ENCODE measurements around the gene SFXN5.

SFXN5 gene

DNA sequence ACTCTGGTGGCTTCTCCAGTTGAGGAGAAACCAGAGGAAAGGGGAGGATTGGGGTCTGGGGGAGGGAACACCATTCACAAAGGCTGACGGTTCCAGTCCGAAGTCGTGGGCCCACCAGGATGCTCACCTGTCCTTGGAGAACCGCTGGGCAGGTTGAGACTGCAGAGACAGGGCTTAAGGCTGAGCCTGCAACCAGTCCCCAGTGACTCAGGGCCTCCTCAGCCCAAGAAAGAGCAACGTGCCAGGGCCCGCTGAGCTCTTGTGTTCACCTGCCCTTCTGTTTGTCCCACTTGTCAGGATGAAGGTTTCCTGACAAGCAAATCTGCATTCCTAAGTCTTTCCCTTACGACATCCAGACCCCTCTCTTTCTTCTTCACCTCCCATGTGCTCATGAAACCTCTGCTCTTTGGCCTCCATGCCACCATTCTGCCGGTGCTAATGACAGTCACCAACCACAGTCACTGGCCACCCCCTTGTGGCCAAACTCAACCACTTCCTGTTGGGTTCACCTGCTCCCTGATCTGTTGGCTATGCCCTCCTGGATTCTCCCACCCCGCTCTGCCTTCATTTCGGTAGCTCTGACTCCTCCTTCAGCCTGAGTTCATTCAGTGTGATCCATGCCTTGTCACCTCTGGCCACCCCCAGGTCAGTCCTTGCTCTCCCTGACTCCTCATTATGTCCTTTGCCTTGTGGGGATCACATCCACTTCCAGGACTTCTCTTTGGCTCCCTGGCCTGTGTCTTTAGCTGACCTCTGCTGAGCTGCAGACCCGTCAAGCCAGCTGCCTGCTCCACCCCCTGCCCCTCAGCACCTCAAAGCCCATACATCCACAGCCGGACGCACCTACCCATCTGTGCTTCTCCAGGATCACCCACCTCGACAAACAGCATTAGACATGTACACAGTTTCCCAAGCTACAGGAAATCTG is 136.6 kb downstream of the SFXN5 start:
- DNase-seq = no peak

- DNase-seq = no peak
Measured at GRCh38 chr2:72933646-72934151, 137.8 kb downstream of the SFXN5 start.

DNA sequence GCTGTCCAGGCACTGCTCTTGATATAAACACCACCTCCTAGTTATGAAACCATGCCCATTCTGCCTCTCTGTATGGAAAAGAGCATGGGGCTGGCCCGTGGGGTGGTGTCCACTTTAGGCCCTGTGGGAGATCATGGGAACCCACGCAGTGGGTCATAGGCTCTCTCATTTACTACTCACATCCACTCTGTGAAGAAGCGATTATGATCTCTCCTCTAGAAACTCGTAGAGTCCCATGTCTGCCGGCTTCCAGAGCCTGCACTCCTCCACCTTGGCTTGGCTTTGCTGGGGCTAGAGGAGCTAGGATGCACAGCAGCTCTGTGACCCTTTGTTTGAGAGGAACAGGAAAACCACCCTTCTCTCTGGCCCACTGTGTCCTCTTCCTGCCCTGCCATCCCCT is 138.3 kb downstream of the SFXN5 start:
- DNase-seq = no peak

GRCh38 chr2:72932805-72933204 is 138.7 kb downstream of the SFXN5 start:
- DNase-seq = no peak

- no peak for DNase-seq
Measured at GRCh38 chr2:72932045-72932740, 139.3 kb downstream of the SFXN5 start.

GRCh38 chr2:72931280-72931910 is 140.1 kb downstream of the SFXN5 start:
- no peak for DNase-seq

DNA sequence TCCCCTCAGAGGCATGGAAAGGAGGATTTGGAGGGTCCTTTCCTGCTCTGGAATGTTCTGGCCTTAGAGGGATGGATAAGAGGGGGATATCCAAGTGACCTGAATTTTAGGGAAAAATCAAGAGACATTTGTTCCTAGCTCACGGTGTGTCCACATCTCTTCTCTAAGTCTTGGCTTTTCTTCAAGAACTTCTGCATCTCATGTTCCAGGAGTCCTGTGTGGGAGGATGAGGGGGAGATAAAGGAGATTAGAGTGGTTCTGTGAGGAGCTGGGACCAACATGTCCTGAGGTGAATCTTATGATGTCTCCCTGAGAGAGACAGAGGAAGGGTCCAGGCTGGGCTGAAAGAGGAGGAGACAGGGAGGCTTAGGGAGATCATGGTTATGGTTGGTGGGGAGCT is 142.5 kb downstream of the SFXN5 start:
- no peak for DNase-seq

GRCh38 chr2:72927619-72928550 is 143.6 kb downstream of the SFXN5 start:
- DNase-seq = no peak

- DNase-seq = no peak
Measured at GRCh38 chr2:72926811-72927465, 144.6 kb downstream of the SFXN5 start.

DNA sequence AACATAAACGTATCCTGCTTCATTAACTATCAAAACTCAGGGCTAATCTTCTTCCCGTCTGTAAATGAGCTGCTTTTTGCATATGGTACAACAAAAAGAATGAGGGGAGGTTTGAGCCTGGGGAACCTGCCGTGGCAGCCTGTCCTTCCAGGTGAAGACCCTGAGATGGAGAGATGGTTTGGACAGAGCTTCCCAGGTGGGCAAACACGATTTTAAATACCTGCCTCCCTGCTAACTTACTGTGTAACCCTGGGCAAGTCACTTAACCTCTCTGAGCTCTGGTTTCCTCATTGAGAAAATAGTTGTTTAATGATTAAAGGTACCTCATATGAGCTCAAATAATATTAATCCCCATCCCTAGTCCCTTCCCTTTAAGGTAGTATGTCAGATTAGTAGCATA is 145.1 kb downstream of the SFXN5 start:
- DNase-seq = no peak

GRCh38 chr2:72925328-72925943 is 146.1 kb downstream of the SFXN5 start:
- DNase-seq = no peak

DNA sequence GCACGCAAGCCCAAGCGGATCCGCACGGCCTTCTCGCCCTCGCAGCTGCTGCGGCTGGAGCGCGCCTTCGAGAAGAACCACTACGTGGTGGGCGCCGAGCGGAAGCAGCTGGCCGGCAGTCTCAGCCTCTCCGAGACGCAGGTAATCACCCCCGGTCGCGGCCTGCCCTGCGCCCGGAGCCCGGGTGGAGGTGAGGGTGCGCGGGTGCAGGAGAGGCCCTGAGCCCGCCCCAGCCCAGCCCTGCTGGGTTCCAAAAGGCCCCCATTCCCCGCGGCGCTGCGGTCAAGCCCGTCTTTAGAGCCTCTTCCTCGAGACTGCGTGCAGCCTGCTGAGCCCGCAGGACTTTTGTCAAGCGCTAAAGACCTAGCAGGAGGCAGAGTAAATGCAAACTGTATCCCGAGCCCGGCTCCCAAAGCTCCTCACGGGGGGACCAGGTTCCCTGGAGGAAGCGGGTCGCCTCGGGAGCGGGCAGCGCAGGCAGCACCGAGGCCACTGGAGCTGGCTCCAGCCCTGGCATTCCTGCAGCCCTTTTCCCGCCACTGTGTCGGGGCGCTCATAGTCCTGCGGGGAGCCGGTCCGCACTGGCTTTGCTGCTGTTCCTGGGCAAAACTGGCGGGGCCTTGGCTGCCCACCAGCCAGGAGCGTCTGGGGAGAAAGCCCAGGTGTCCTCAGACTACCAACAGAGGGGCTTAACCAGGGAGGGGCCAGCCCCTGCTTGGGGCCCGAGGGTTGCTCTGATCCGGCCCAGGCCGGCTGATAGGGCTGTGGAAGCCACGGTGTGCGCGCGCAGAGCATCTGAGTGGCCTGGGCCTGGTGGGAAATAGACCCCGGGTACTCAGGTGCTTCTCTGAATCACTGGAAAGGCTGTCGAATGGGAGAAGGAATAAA is 146.9 kb downstream of the SFXN5 start:
- no peak for DNase-seq

- no peak for DNase-seq
Measured at GRCh38 chr2:72923833-72924352, 147.6 kb downstream of the SFXN5 start.

- DNase-seq = no peak
Measured at GRCh38 chr2:72921853-72922252, 149.7 kb downstream of the SFXN5 start.

- DNase-seq = no peak
Measured at GRCh38 chr2:72921088-72921851, 150.2 kb downstream of the SFXN5 start.

DNA sequence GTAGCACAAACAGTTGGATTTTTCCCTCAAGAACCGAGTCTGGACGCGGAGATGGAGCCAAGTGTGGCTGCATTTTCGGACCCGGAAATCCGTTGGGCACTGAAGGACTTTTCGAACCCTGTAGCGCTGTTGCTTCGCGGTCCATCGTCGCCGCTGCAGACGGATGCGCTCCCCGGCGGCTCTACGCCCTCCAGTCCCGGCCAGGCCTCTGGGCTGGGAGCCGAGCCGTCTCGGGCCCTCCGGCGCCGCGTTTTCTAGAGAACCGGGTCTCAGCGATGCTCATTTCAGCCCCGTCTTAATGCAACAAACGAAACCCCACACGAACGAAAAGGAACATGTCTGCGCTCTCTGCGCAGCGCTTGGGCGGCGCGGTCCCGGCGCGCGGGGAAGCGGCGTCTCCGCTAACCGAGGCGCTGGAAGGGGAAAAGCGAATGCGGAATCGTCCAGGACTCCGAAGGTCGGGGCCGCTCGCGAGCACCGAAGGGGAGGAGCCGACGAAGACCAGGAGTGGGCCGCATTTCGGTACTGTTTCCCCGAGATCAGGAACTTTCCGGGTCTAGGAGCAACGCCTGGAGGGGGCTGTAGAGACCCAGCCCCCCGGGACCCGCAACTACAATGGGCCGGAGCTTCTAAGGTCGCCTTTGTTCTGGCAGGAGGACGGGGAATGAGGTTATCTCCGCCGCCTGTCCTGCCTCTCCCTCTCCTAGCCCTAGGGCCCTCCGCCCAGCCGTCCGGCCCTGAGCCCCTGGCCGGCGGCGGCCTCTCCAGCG is 151.0 kb downstream of the SFXN5 start:
- no peak for DNase-seq

- no peak for DNase-seq
Measured at GRCh38 chr2:72919414-72920317, 151.8 kb downstream of the SFXN5 start.
